NCI-H1417 (cell line): ENCODE results near the gene TBX21.
A peak's percentile ranks its signal among the peaks of the same experiment; 100 is the strongest.

Source experiments
- DNase-seq, 3 experiments: peaks; one replicate each; lab custom pipeline; 2025; lab: John Stamatoyannopoulos, UW

TBX21 gene

GRCh38 chr17:47774331-47774730 lies 41.3 kb downstream of the TBX21 start:
- no peak for DNase-seq

GRCh38 chr17:47774987-47775580 lies 42.0 kb downstream of the TBX21 start:
- no peak for DNase-seq

- DNase-seq = peak; percentile 38 to 74 (median 49)
These were observed 43.5 kb downstream of the TBX21 start for GRCh38 chr17:47776330-47777197.

- DNase-seq = no peak
These were observed 45.2 kb downstream of the TBX21 start for GRCh38 chr17:47778184-47778635.

- peak in 1 of 3 experiments; percentile 5 for DNase-seq
These were observed 48.4 kb downstream of the TBX21 start for GRCh38 chr17:47781397-47781796.

- DNase-seq = no peak
These were observed 52.6 kb downstream of the TBX21 start for GRCh38 chr17:47785538-47786123.

- DNase-seq = peak; percentile 68 to 90 (median 87)
These were observed 56.9 kb downstream of the TBX21 start for GRCh38 chr17:47789611-47790561.

- peak in 1 of 3 experiments; percentile 12 for DNase-seq
These were observed 58.0 kb downstream of the TBX21 start for GRCh38 chr17:47791025-47791424.

- DNase-seq = no peak
These were observed 59.4 kb downstream of the TBX21 start for GRCh38 chr17:47792457-47792856.

- DNase-seq = no peak
These were observed 59.9 kb downstream of the TBX21 start for GRCh38 chr17:47792979-47793378.
